Chondrocyte (in vitro differentiated cells): ENCODE results near the gene P2RX2. TPM values are rescaled to one million over a fixed set of nuclear protein-coding genes. Genes with fewer than 3 reads are reported as not detected.
A peak's percentile ranks its signal among the peaks of the same experiment; 100 is the strongest.

Experiments
- DNase-seq: peaks from one replicate; pipeline ENCODE4 v3.0.0; 2021; ENCODE audit warnings: mixed read lengths, low spot score
- H3K27ac Mint-ChIP-seq: one replicate; pipeline ENCODE4 v1.8.0; 2021; ENCODE audit warnings: mild to moderate bottlenecking, moderate library complexity, mixed read lengths; ENCODE audit not compliant: unreplicated experiment
- H3K27me3 Mint-ChIP-seq: 2 replicates; pipeline ENCODE4 v1.8.0; 2021; ENCODE audit warnings: low read depth, mixed read lengths
- H3K36me3 Mint-ChIP-seq: 2 replicates; pipeline ENCODE4 v1.8.0; 2021; ENCODE audit warnings: low read depth, mixed read lengths
- H3K4me1 Mint-ChIP-seq: 2 replicates; pipeline ENCODE4 v1.8.0; 2021; ENCODE audit warnings: low read depth, mild to moderate bottlenecking, mixed read lengths
- H3K4me3 Mint-ChIP-seq: one replicate; pipeline ENCODE4 v1.8.0; 2021; ENCODE audit warnings: mild to moderate bottlenecking, moderate library complexity, mixed read lengths; ENCODE audit not compliant: unreplicated experiment
- H3K9me3 Mint-ChIP-seq: 2 replicates; pipeline ENCODE4 v1.8.0; 2021; ENCODE audit warnings: low read depth, mixed read lengths
- CTCF ChIP-seq: fragments of 200-600 bp; sonication (generic); IDR thresholded peaks from 2 replicates; pipeline ENCODE4 v1.5.0; 2021; ENCODE audit warnings: antibody characterized with exemption, mild to moderate bottlenecking, moderate library complexity
- total RNA-seq: library from RNA; stranded (reverse); gene quantifications from 3 replicates; pipeline ENCODE4 v1.2.1, GENCODE V29; 2021

The P2RX2 gene
- total RNA-seq, 1 donor from 2014 or later: not detected

- TF ChIP-seq CTCF: no peak
- Mint-ChIP-seq H3K27me3 (peaks cover 41% of the 10 kb centered on the region), H3K4me1 (peaks cover 9% of the 10 kb centered on the region), H3K36me3 (no peaks in the 10 kb centered on the region), H3K4me3 (no peak overlapping the region), H3K27ac (no peak overlapping the region), H3K9me3 (peaks cover 4% of the 10 kb centered on the region)
- DNase-seq: no peak
Observed at GRCh38 chr12:132608231-132609171, 10.1 kb upstream of the P2RX2 start.

- no peak for TF ChIP-seq CTCF
- Mint-ChIP-seq H3K4me1 (peaks cover 12% of the 10 kb centered on the region), H3K4me3 (peak within 1 kb of the TSS; percentile 57), H3K27ac (peak within 1 kb of the TSS; percentile 4), H3K36me3 (no peaks in the 10 kb centered on the region), H3K9me3 (peaks cover 4% of the 10 kb centered on the region), H3K27me3 (peaks cover 41% of the 10 kb centered on the region)
- no peak for DNase-seq
Observed at GRCh38 chr12:132610051-132610759, 8.4 kb upstream of the P2RX2 start, which contains the start of gene LRCOL1. Gene LRCOL1 (minus strand): TSS chr12:132610582. CDS start chr12:132606251, 4,331 bp downstream.

GRCh38 chr12:132610866-132611602 is 7.5 kb upstream of the P2RX2 start:
- Mint-ChIP-seq H3K27me3 (peaks cover 45% of the 10 kb centered on the region), H3K36me3 (no peaks in the 10 kb centered on the region)
- TF ChIP-seq CTCF: no peak

GRCh38 chr12:132611620-132612019 is 7.0 kb upstream of the P2RX2 start:
- peaks cover 41% of the 10 kb centered on the region for H3K27me3 Mint-ChIP-seq

More at GRCh38 chr12:132610866-132611602, 7.5 kb upstream of the P2RX2 start:
- no peak overlapping the region for H3K27ac Mint-ChIP-seq
- H3K9me3 Mint-ChIP-seq: peaks cover 4% of the 10 kb centered on the region
- no peak overlapping the region for H3K4me3 Mint-ChIP-seq
- H3K4me1 Mint-ChIP-seq: peaks cover 12% of the 10 kb centered on the region
- no peak for DNase-seq

More at GRCh38 chr12:132611620-132612019, 7.0 kb upstream of the P2RX2 start:
- Mint-ChIP-seq H3K27ac (no peak overlapping the region), H3K4me1 (peaks cover 12% of the 10 kb centered on the region), H3K4me3 (no peak overlapping the region), H3K9me3 (peaks cover 4% of the 10 kb centered on the region), H3K36me3 (no peaks in the 10 kb centered on the region)
- DNase-seq: no peak
- no peak for TF ChIP-seq CTCF
